Transverse colon (tissue), 4 donors: Measurements from ENCODE around the gene SRMS. TPM values are rescaled to one million over a fixed set of nuclear protein-coding genes. Genes with fewer than 3 reads are reported as not detected.

Source experiments
- DNase-seq: peaks from one replicate; pipeline ENCODE4 v3.0.0-alpha.2; 2019
- H3K27ac ChIP-seq, 4 donors: fragments of 200-600 bp; sonication (generic); 2 replicates each; pipeline ENCODE4 v1.5.1; 2016 to 2018; ENCODE audit warnings: inconsistent platforms in 4 of 4
- H3K27me3 ChIP-seq: fragments of 200-600 bp; sonication (generic); 2 replicates; pipeline ENCODE4 v1.5.1; 2017; ENCODE audit warnings: inconsistent platforms
- H3K36me3 ChIP-seq, 4 donors: fragments of 200-600 bp; sonication (generic); 2 replicates each; pipeline ENCODE4 v1.5.1; 2017 to 2019; ENCODE audit warnings: inconsistent platforms in 4 of 4
- H3K4me1 ChIP-seq, 4 donors: fragments of 200-600 bp; sonication (generic); 2 replicates each; pipeline ENCODE4 v1.5.1; 2017 to 2020; ENCODE audit warnings: inconsistent platforms in 4 of 4
- H3K4me3 ChIP-seq, 4 donors: fragments of 200-600 bp; sonication (generic); 1 replicate in 1 of 4; 2 replicates in 3 of 4; pipeline versions ENCODE4 v1.5.1 to v1.6.1; 2017 to 2019; ENCODE audit warnings: inconsistent platforms in 4 of 4
- H3K9me3 ChIP-seq, 2 donors: fragments of 200-600 bp; sonication (generic); 2 replicates each; pipeline ENCODE4 v1.5.1; 2017 to 2019; ENCODE audit warnings: inconsistent platforms in 2 of 2
- CTCF ChIP-seq, 5 experiments: fragments of 200-600 bp in 3 of 5; fragments of 450-650 bp in 2 of 5; sonication (generic) in 3 of 5; IDR thresholded peaks; 1 replicate in 2 of 5; 2 replicates in 3 of 5; pipeline ENCODE4 v1.5.1; 2016 to 2017; ENCODE audit warnings: antibody characterized with exemption in 5 of 5, inconsistent platforms in 3 of 5, mild to moderate bottlenecking in 2 of 5, moderate library complexity in 1 of 5
- EP300 ChIP-seq: sonication (generic); formaldehyde crosslinking; IDR thresholded peaks from one replicate; pipeline ENCODE4 v1.6.1; 2017; ENCODE audit warnings: antibody characterized with exemption, low read depth
- POLR2A ChIP-seq: fragments of 450-650 bp; IDR thresholded peaks from one replicate; pipeline ENCODE4 v1.6.1; 2016; ENCODE audit warnings: antibody characterized with exemption, mild to moderate bottlenecking, moderate library complexity
- POLR2AphosphoS5 ChIP-seq, 3 donors: sonication (generic); formaldehyde crosslinking; IDR thresholded peaks; one replicate each; pipeline ENCODE4 v1.6.1; 2016; ENCODE audit warnings: antibody characterized with exemption in 3 of 3
- WGBS, 2 donors: methylation state at CpG; one replicate each; pipeline ENCODE4 v1.1.5; 2018; ENCODE audit warnings: low coverage in 1 of 2; 5-methylcytosine and 5-hydroxymethylcytosine counted together
- in situ Hi-C, 4 donors: fragments of 200-750 bp; cut with MboI; loops; one replicate each; pipeline versions ENCODE4 v1.15.0 to v1.15.1; 2017; ENCODE audit warnings: low sequenced_read_pairs in 3 of 4, low pct_ligation_motif_present in 1 of 4, low pct_unique_long_range_greater_than_20kb in 1 of 4
- intact Hi-C: fragments of 100-400 bp; cut with DNase I; formaldehyde crosslinking; loops from one replicate; pipeline ENCODE4 v1.15.1; 2023; ENCODE audit warnings: low total_unique reads
- total RNA-seq, 4 donors: library from RNA; depleted of rRNA; stranded (reverse); fragments of >200 nt; gene quantifications; one replicate each; pipeline ENCODE4 v1.1.0, GENCODE V29; 2016

SRMS gene
- total RNA-seq, 4 donors from 2014 or later, result 0.79 TPM; not detected in 3

- peak overlapping the region; percentile 85 to 97 (median 88) for H3K27ac ChIP-seq
- DNase-seq, result peak; percentile 90
- H3K4me3 ChIP-seq, result peak overlapping the region in 2 of 4 donors; percentile 5 to 6
Measured at GRCh38 chr20:63534831-63535651, 12.5 kb downstream of the SRMS start.

GRCh38 chr20:63534427-63534830 is 13.1 kb downstream of the SRMS start:
- 60% methylated on average over 10 of the region's 12 CpGs; no CpG with 5 or more reads in 1 of the 2 donors for WGBS, 2 donors
- intact Hi-C loops (loop anchor here (10.0 kb wide), 1 partner anchor 250 kb away; no protein-coding TSS in a partner anchor), in situ Hi-C loops (loop anchor here in 1 of 4 donors (25.0 kb wide), 1 partner anchor 103 kb away; the partner anchor contains the start of gene GMEB2)
- DNase-seq, result no peak
- TF ChIP-seq EP300 (no peak), POLR2A (peak; percentile 0), POLR2AphosphoS5 (IDR thresholded peaks at IDR 0.05) (no peak), CTCF (IDR thresholded peaks at IDR 0.05) (no peak)
- Histone ChIP-seq H3K27ac (peak overlapping the region; percentile 85 to 97 (median 88)), H3K4me1 (peaks cover 15 to 59% (median 38%) of the 10 kb centered on the region in 4 donors), H3K27me3 (peaks cover 10% of the 10 kb centered on the region), H3K9me3 (no peaks in the 10 kb centered on the region), H3K4me3 (peak overlapping the region in 1 of 4 donors; percentile 5), H3K36me3 (no peaks in the 10 kb centered on the region)

More at GRCh38 chr20:63534831-63535651, 12.5 kb downstream of the SRMS start:
- TF ChIP-seq EP300 (peak; percentile 28), POLR2AphosphoS5 (IDR thresholded peaks at IDR 0.05) (peak; percentile 53 to 91 (median 80)), CTCF (IDR thresholded peaks at IDR 0.05) (no peak), POLR2A (peak; percentile 78)
- H3K27me3 ChIP-seq, result peaks cover 10% of the 10 kb centered on the region
- WGBS, 2 donors, result 24% methylated on average over 37 of the region's 49 CpGs; no CpG with 5 or more reads in 1 of the 2 donors
- in situ Hi-C loops (loop anchor here in 1 of 4 donors (25.0 kb wide), 1 partner anchor 102 kb away; the partner anchor contains the start of gene GMEB2), intact Hi-C loops (loop anchor here (5.0 to 10.0 kb wide), 2 partner anchors 250 to 437 kb away; no protein-coding TSS in a partner anchor)
- H3K9me3 ChIP-seq, result no peaks in the 10 kb centered on the region
- H3K4me1 ChIP-seq, result peaks cover 16 to 61% (median 38%) of the 10 kb centered on the region in 4 donors
- H3K36me3 ChIP-seq, result no peaks in the 10 kb centered on the region

GRCh38 chr20:63533871-63534393 is 13.6 kb downstream of the SRMS start:
- peak; percentile 89 for DNase-seq
- H3K4me3 ChIP-seq, result no peak overlapping the region
- H3K27me3 ChIP-seq, result peaks cover 10% of the 10 kb centered on the region
- in situ Hi-C loops, result loop anchor here in 1 of 4 donors (25.0 kb wide), 1 partner anchor 103 kb away; the partner anchor contains the start of gene GMEB2
- peaks cover 14 to 54% (median 34%) of the 10 kb centered on the region in 4 donors for H3K4me1 ChIP-seq
- 55% methylated on average over 13 of the region's 28 CpGs; no CpG with 5 or more reads in 1 of the 2 donors for WGBS, 2 donors
- H3K9me3 ChIP-seq, result no peaks in the 10 kb centered on the region
- no peaks in the 10 kb centered on the region for H3K36me3 ChIP-seq
- H3K27ac ChIP-seq, result peak overlapping the region; percentile 85 to 97 (median 88)
- TF ChIP-seq EP300, result no peak
- TF ChIP-seq POLR2AphosphoS5 (IDR thresholded peaks at IDR 0.05), result peak; percentile 41 to 93 (median 82)
- TF ChIP-seq POLR2A, result peak; percentile 82
- intact Hi-C loops, result loop anchor here (10.0 kb wide), 1 partner anchor 251 kb away; no protein-coding TSS in a partner anchor

- in situ Hi-C loops (loop anchor here in 1 of 4 donors (25.0 kb wide), 1 partner anchor 104 kb away; the partner anchor contains the start of gene GMEB2), intact Hi-C loops (loop anchor here (10.0 kb wide), 1 partner anchor 251 kb away; no protein-coding TSS in a partner anchor)
- 82 to 85% methylated on average over 7 to 14 of the region's 14 CpGs for WGBS, 2 donors
- peak overlapping the region; percentile 85 to 97 (median 88) for H3K27ac ChIP-seq
- H3K4me1 ChIP-seq, result peaks cover 14 to 49% (median 30%) of the 10 kb centered on the region in 4 donors
- no peaks in the 10 kb centered on the region for H3K36me3 ChIP-seq
- DNase-seq, result no peak
- H3K4me3 ChIP-seq, result no peak overlapping the region
- H3K9me3 ChIP-seq, result no peaks in the 10 kb centered on the region
- TF ChIP-seq POLR2A, result no peak
- no peak for TF ChIP-seq EP300
- no peak for TF ChIP-seq CTCF (IDR thresholded peaks at IDR 0.05)
- TF ChIP-seq POLR2AphosphoS5 (IDR thresholded peaks at IDR 0.05), result no peak
- peaks cover 10% of the 10 kb centered on the region for H3K27me3 ChIP-seq
Measured at GRCh38 chr20:63533388-63533787, 14.2 kb downstream of the SRMS start.
